GM23248 (cell line): ENCODE data around the gene SLC2A13. TPM values are rescaled to one million over a fixed set of nuclear protein-coding genes. Genes with fewer than 3 reads are reported as not detected.

Experiments used
- DNase-seq: peaks from one replicate; pipeline ENCODE4 v3.0.0-alpha.2; 2015
- H2AFZ ChIP-seq: fragments of 200-600 bp; sonication (generic); 2 replicates; pipeline ENCODE4 v1.6.1; 2016; ENCODE audit warnings: antibody characterized with exemption
- H3F3A ChIP-seq: fragments of 200-600 bp; sonication (generic); 2 replicates; pipeline ENCODE4 v1.6.1; 2016; ENCODE audit warnings: mild to moderate bottlenecking, antibody characterized with exemption, mixed run types; ENCODE audit not compliant: insufficient read depth
- H3K27ac ChIP-seq: fragments of 200-600 bp; sonication (generic); 2 replicates; pipeline ENCODE4 v1.5.1; 2016; ENCODE audit warnings: mild to moderate bottlenecking
- H3K27me3 ChIP-seq: fragments of 200-600 bp; sonication (generic); replicated peaks from 2 replicates; pipeline ENCODE4 v1.6.1; 2016; ENCODE audit warnings: mild to moderate bottlenecking; ENCODE audit not compliant: insufficient read depth
- H3K36me3 ChIP-seq: fragments of 200-600 bp; sonication (generic); 2 replicates; pipeline ENCODE4 v1.6.1; 2016; ENCODE audit warnings: low read depth, mild to moderate bottlenecking
- H3K4me1 ChIP-seq: fragments of 200-600 bp; sonication (generic); 2 replicates; pipeline ENCODE4 v1.6.1; 2016; ENCODE audit warnings: mild to moderate bottlenecking; ENCODE audit not compliant: insufficient read depth
- H3K4me2 ChIP-seq: fragments of 200-600 bp; sonication (generic); one replicate; pipeline ENCODE4 v1.6.1; 2016; ENCODE audit warnings: mild to moderate bottlenecking; ENCODE audit not compliant: unreplicated experiment
- H3K4me3 ChIP-seq: fragments of 200-600 bp; sonication (generic); 2 replicates; pipeline ENCODE4 v1.5.1; 2016; ENCODE audit warnings: mild to moderate bottlenecking
- H3K79me2 ChIP-seq: fragments of 200-600 bp; sonication (generic); 2 replicates; pipeline ENCODE4 v1.6.1; 2016; ENCODE audit warnings: mild to moderate bottlenecking; ENCODE audit not compliant: insufficient read depth
- H3K9ac ChIP-seq: fragments of 200-600 bp; sonication (generic); 2 replicates; pipeline ENCODE4 v1.6.1; 2016; ENCODE audit warnings: mild to moderate bottlenecking
- H3K9me2 ChIP-seq: fragments of 200-600 bp; sonication (generic); 2 replicates; pipeline ENCODE4 v1.6.1; 2016; ENCODE audit warnings: mixed run types, mild to moderate bottlenecking, moderate library complexity; ENCODE audit not compliant: insufficient read depth
- H3K9me3 ChIP-seq: fragments of 200-600 bp; sonication (generic); one replicate; pipeline ENCODE4 v1.6.1; 2017; ENCODE audit warnings: low read depth
- H4K20me1 ChIP-seq: fragments of 200-600 bp; sonication (generic); 2 replicates; pipeline ENCODE4 v1.6.0; 2016; ENCODE audit not compliant: insufficient read depth
- EZH2 ChIP-seq: fragments of 200-600 bp; sonication (generic); IDR thresholded peaks from 2 replicates; pipeline ENCODE4 v1.6.1; 2018; ENCODE audit warnings: antibody characterized with exemption, mild to moderate bottlenecking; ENCODE audit not compliant: insufficient read depth, poor library complexity, severe bottlenecking
- EZH2phosphoT487 ChIP-seq: fragments of 200-600 bp; sonication (generic); IDR thresholded peaks from 2 replicates; pipeline ENCODE4 v1.6.1; 2018; ENCODE audit warnings: antibody characterized with exemption, moderate library complexity, mild to moderate bottlenecking, low read depth; ENCODE audit not compliant: insufficient read depth
- WGBS, 2 experiments: methylation state at CpG; one replicate each; pipeline ENCODE4 v1.1.6; 2015 to 2017; ENCODE audit warnings: low lambda C conversion rate in 2 of 2, low coverage in 1 of 2; ENCODE audit errors: missing lambda C conversion rate in 2 of 2; 5-methylcytosine and 5-hydroxymethylcytosine counted together
- in situ Hi-C: fragments of 300-500 bp; cut with MboI; formaldehyde crosslinking; loops from 2 replicates; pipeline ENCODE4 v1.15.0; 2020
- polyA plus RNA-seq: library from polyadenylated mRNA; unstranded; fragments of >200 nt; fragmentation: Nextera tagmentation; extraction: Ambion mirVana; gene quantifications from 2 replicates; pipeline ENCODE4 v1.2.1, GENCODE V29; 2016
- small RNA-seq: library from RNA; depleted of rRNA; stranded (forward); fragments of <200 nt; gene quantifications from one replicate; pipeline ENCODE3, GENCODE V24; 2014; ENCODE audit warnings: low read depth, low replicate concordance
- total RNA-seq: library from RNA; depleted of rRNA; stranded (reverse); fragments of >200 nt; shearing (Covaris generic); gene quantifications from 2 replicates; pipeline ENCODE4 v1.2.3, GENCODE V29; 2014; rRNA removed

SLC2A13 gene
- total and polyA plus RNA-seq, 2 experiments from 2014 or later, result 3.3 to 9.2 TPM

- Histone ChIP-seq H3K27me3 (no peaks in the 10 kb centered on the region), H3K36me3 (no peaks in the 10 kb centered on the region), H3K4me2 (no peak overlapping the region), H2AFZ (no peak overlapping the region), H3K79me2 (no peaks in the 10 kb centered on the region), H3K9me2 (no peaks in the 10 kb centered on the region), H3K9me3 (no peaks in the 10 kb centered on the region), H3K4me1 (no peaks in the 10 kb centered on the region), H3K4me3 (no peak overlapping the region), H3F3A (no peaks in the 10 kb centered on the region), H3K27ac (no peak overlapping the region), H3K9ac (no peak overlapping the region), H4K20me1 (no peaks in the 10 kb centered on the region)
- TF ChIP-seq EZH2 (no peak), EZH2phosphoT487 (no peak)
- DNase-seq, result no peak
- WGBS, 2 experiments, result 88 to 89% methylated on average over 20 of the region's 20 CpGs
- in situ Hi-C loops, result no loop called here
Measured at GRCh38 chr12:39712334-39712733, 393.5 kb downstream of the SLC2A13 start.

Small RNAs within 50 kb of the gene (small RNA-seq; reads per million reads assigned to genes)
- gene RF00414, result not detected

Other genes with a start within 250 kb of the SLC2A13 start
- gene LRRK2, start 118.9 kb upstream of the SLC2A13 start, total RNA-seq, result 7.0 and 17.1 TPM in 2 replicates
- 1.7 and 1.8 TPM in 2 replicates for gene LRRK2, start 118.9 kb upstream of the SLC2A13 start, polyA plus RNA-seq